K562 (cell line): ENCODE measurements around the gene UBE2E1.

Experiments
- ATF6 ChIP-seq: sonication (generic); formaldehyde crosslinking; IDR thresholded peaks from 2 replicates; pipeline ENCODE4 v1.4.0; 2020; ENCODE audit warnings: mild to moderate bottlenecking, missing genetic modification reagents
- CTCF ChIP-seq, 3 experiments: IDR thresholded peaks in 2 of 3; conservative IDR thresholded peaks in 1 of 3; 2 replicates each; pipeline ENCODE4 v1.5.1; 2011 to 2012; ENCODE audit warnings: low read length in 3 of 3, mild to moderate bottlenecking in 3 of 3, control low read depth in 2 of 3, improper control_type of control experiment in 1 of 3, inconsistent platforms in 1 of 3, low read depth in 1 of 3, mixed read lengths in 1 of 3, moderate library complexity in 1 of 3; ENCODE audit not compliant: insufficient read depth in 2 of 3
- POLR2G ChIP-seq: fragments of 200-400 bp; formaldehyde crosslinking; IDR thresholded peaks from 2 replicates; pipeline ENCODE4 v1.6.1; 2017; ENCODE audit warnings: low read depth, mild to moderate bottlenecking, antibody characterized with exemption, low read length, moderate library complexity
- SETDB1 ChIP-seq: IDR thresholded peaks from one replicate; pipeline ENCODE4 v1.6.1; 2012; ENCODE audit warnings: low read length, control low read depth, inconsistent platforms
- SP1 ChIP-seq: sonication (generic); formaldehyde crosslinking; IDR thresholded peaks from 2 replicates; pipeline ENCODE4 v1.8.1; 2022; ENCODE audit warnings: mild to moderate bottlenecking, missing genetic modification reagents
- ZNF507 ChIP-seq: conservative IDR thresholded peaks from 2 replicates; pipeline ENCODE4 v1.6.1; 2017; ENCODE audit warnings: missing genetic modification characterization, missing compliant biosample characterization
- ZSCAN29 ChIP-seq: fragments of 450-650 bp; IDR thresholded peaks from 2 replicates; pipeline ENCODE4 v1.6.1; 2017

- TF ChIP-seq ZNF507 (tag) (no peak), CTCF (IDR thresholded peaks at IDR 0.05 in 2 of 3, conservative IDR thresholded peaks at IDR 0.05 in 1 of 3; ENCODE audit: insufficient read depth in 2 of 3, low read depth in 1 of 3, low read length in 3 of 3) (no peak), ATF6 (CRISPR knock-in tag) (no peak), SETDB1 (no peak), POLR2G (no peak), SP1 (CRISPR knock-in tag) (no peak), ZSCAN29 (peak; percentile 72; the same call in 1 of the 2 replicates)
Observed at GRCh38 chr3:23916152-23916885, 110.6 kb downstream of the UBE2E1 start.
